ENCODE measurements around the gene SMYD3.

DNA sequence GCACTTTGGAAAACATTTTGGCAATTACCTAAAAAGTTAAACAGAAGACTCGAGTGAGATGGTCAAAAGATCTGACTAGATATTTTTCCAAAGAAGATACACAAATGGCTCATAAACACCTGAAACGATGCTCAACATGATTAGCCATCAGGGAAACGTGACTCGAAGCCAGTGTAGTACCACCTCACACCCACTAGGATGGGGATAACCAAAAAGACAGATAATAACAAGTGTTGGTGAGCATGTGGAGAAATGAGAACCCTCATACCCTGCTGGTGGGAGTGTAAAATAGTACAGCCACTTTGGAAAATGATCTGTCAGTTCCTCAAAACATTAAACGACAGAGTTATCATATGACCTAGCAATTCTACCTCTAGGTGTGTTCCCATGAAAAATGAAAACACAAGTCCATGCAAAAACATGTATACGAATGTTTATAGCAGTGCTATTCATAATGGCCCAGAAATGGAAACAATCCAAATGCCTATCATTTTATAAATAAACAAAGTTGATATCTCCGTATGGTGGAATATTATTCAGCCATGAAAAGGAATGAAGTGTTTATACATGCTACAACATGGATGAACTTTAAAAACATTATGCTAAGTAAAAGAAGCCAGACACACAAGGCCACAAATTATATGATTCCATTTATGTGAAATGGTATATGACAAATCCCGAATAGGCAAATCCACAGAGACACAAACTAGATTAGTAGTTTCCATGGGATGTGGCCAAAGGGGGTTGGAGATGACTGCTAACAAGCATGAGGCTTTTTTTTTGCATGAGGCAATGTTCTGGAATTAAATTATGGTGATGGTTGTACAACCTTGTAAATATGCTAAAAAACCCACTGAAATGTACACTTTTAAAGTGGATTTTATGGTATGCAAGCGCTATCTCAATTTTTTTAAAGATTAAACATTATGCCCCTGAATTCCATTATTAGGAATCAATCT lies 727.0 kb downstream of the SMYD3 start:
- TF ChIP-seq, protein P1, sequence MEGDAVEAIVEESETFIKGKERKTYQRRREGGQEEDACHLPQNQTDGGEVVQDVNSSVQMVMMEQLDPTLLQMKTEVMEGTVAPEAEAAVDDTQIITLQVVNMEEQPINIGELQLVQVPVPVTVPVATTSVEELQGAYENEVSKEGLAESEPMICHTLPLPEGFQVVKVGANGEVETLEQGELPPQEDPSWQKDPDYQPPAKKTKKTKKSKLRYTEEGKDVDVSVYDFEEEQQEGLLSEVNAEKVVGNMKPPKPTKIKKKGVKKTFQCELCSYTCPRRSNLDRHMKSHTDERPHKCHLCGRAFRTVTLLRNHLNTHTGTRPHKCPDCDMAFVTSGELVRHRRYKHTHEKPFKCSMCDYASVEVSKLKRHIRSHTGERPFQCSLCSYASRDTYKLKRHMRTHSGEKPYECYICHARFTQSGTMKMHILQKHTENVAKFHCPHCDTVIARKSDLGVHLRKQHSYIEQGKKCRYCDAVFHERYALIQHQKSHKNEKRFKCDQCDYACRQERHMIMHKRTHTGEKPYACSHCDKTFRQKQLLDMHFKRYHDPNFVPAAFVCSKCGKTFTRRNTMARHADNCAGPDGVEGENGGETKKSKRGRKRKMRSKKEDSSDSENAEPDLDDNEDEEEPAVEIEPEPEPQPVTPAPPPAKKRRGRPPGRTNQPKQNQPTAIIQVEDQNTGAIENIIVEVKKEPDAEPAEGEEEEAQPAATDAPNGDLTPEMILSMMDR (IDR thresholded peaks at IDR 0.05) = no peak
- no peak for TF ChIP-seq POLR2A (IDR thresholded peaks at IDR 0.05)
- no peak for TF ChIP-seq POLR2AphosphoS5 (IDR thresholded peaks at IDR 0.05)
